Erythroblast (primary cell): Measurements from ENCODE around the gene CD38.

ENCODE experiments used
- GATA1 ChIP-seq: IDR thresholded peaks from 2 replicates; pipeline ENCODE4 v1.6.1; 2011; ENCODE audit warnings: low read depth, mild to moderate bottlenecking, control low read depth, low read length, moderate library complexity
- POLR2A ChIP-seq: IDR thresholded peaks from 2 replicates; pipeline ENCODE4 v1.6.1; 2011; ENCODE audit warnings: mild to moderate bottlenecking, low read length

- TF ChIP-seq POLR2A (no peak), GATA1 (no peak)
Measured at GRCh38 chr4:15781427-15782095, 3.4 kb downstream of the CD38 start.
